ENCODE measurements around the gene SMYD4.
"Not testable (repeated sequence)": the region's sequence is repeated elsewhere in the genome, so short reads cannot be mapped to it uniquely, and the experiment has no call there.

Gene SMYD4

GRCh38 chr17:1779571-1780131 lies 50.1 kb downstream of the SMYD4 start:
- peak; percentile 90 for DNase-seq

DNA sequence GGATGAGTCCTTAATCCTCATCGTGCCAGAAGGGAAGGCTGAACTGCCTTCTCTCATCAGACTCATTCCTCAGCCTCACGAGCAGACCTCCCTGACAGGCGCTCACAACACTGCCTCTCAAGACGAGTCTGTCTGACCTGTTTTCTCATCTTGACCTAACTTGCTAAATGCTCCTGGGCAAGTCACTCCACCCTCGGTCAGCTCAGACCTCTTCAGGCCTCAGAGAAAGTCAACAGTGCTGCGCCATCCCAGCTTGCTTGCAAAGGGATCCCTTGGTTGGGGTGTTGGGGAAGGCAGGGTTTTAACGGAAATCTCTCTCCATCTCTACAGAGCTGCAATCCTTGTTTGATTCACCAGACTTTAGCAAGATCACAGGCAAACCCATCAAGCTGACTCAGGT lies 52.8 kb downstream of the SMYD4 start:
- DNase-seq, result no peak

DNA sequence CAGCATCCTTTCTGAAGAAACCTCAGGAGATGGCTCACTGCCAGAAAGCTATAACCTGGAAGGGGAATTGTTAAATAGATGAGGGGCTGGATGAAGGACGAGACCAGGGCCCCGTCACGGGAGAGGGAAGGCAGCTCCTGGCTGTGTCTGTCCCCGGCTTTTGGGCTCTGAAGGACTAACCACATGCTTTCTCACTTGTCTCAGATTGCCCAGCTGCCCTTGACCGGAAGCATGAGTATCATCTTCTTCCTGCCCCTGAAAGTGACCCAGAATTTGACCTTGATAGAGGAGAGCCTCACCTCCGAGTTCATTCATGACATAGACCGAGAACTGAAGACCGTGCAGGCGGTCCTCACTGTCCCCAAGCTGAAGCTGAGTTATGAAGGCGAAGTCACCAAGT lies 53.4 kb downstream of the SMYD4 start:
- no peak for DNase-seq

GRCh38 chr17:1774390-1775176 lies 55.1 kb downstream of the SMYD4 start:
- no peak for DNase-seq

- DNase-seq, result no peak
Measured at GRCh38 chr17:1773696-1774181, 56.0 kb downstream of the SMYD4 start.

DNA sequence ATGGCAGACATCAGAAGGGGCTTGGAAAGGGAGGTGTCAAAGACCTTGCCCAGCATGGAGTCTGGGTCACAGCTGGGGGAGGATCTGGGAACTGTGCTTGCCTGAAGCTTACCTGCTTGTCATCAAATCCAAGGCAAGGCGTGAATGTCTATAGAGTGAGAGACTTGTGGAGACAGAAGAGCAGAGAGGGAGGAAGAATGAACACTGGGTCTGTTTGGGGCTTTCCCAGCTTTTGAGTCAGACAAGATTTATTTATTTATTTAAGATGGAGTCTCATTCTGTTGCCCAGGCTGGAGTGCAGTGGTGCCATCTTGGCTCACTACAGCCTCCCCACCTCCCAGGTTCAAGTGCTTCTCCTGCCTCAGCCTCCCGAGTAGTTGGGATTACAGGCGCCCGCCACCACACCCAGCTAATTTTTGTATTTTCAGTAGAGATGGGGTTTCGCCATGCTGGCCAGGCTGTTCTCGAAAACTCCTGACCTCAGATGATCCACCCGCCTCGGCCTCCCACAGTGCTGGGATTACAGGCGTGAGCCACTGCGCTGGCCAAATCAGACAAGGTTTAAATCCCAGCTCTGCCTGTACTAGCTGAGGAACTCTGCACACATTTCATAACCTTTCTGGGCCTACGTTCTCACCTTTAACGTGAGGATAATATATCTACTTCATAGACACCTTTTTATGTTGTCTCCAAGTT lies 56.6 kb downstream of the SMYD4 start:
- DNase-seq, result peak; percentile 5

GRCh38 chr17:1769822-1770477 lies 59.8 kb downstream of the SMYD4 start:
- DNase-seq, result no peak

- no peak for DNase-seq
Measured at GRCh38 chr17:1767358-1767757, 62.3 kb downstream of the SMYD4 start.

DNA sequence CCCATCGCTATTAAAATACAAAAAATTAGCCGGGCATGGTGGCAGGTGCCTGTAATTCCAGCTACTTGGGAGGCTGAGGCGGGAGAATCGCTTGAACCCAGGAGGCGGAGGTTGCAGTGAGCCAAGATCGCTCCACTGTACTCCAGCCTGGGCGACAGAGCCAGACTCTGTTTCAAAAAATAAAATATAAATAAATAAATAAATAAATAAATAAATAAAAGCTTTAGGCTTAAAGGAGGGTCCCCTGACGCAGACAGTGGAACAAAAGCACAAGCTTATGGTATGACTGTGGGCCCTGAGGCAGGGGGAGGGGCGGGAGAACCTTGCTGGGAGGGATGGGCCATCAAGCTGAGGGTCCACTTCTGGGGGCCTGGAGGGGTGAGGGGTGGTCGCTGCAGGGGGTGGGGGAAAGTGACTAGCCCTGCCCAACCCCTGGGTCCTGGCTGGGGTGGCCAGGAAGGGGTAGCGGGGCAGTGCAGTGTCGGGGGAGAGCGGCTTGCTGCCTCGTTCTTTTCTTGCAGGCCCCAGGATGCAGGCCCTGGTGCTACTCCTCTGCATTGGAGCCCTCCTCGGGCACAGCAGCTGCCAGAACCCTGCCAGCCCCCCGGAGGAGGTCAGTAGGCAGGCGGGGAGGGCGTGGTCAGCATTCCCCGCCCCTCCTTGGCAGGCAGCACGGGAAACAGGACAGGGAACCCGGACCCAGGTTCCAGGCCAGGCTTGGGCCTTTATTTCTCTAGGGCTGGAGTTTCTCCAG lies 63.1 kb downstream of the SMYD4 start:
- DNase-seq, result no peak

DNA sequence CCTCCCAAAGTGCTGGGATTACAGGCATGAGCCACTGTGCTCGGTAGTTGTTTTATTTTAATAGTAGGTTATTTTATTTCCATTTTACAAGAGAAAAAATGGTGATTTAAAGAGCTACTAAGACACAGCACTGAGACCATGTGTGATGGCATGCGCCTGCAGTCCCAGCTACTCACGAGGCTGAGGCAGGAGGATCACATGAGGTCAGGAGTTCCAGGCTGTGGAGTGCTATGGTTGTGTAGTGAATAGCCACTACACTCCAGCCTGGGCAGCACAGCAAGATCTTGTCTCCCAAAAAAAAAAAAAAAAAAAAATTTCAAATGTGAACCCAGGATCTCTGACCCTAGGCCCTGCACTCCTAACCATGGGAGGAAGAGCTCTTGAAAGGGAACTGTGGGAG lies 64.1 kb downstream of the SMYD4 start:
- no peak for DNase-seq

DNA sequence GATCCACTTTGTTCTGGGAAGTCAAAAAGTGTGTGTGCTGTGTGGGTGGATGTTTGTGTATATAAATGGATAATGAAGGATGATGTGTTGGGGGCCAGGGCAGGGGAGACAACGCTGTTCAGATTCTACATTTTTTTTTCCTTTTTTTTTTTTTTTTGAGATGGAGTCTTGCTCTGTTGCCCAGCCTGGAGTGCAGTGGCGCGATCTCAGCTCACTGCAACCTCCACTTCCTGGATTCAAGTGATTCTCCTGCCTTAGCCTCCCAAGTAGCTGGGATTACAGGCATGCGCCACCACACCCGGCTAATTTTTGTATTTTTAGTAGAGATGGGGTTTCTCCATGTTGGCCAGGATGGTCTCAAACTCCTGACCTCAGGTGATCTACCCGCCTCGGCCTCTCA lies 65.0 kb downstream of the SMYD4 start:
- DNase-seq, result not testable (repeated sequence)

DNA sequence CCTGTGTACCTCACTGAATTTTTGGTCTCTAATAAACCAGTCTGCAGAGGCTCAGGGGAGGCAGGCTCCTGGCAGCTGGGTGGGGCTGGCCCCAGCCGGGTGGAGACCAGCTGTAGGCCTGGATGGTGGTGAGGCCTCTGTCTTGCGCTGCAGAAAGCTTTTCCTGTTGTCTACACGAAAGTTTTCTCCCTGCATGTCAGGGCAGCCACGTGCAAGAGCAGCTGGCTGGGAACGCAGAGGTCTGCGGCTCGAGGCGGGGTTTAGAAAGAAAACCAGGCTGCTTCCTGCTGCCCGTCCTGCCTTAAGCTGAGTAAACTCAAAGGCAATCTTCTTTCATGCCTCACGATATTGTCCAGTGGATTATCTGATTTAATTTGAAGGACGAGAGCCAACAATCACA lies 65.4 kb downstream of the SMYD4 start:
- no peak for DNase-seq

GRCh38 chr17:1762901-1763898 lies 66.5 kb downstream of the SMYD4 start:
- DNase-seq, result no peak

GRCh38 chr17:1762233-1762900 lies 67.3 kb downstream of the SMYD4 start:
- no peak for DNase-seq

GRCh38 chr17:1759529-1759928 lies 70.2 kb downstream of the SMYD4 start:
- DNase-seq, result no peak

- no peak for DNase-seq
Measured at GRCh38 chr17:1758807-1759206, 70.9 kb downstream of the SMYD4 start.

DNA sequence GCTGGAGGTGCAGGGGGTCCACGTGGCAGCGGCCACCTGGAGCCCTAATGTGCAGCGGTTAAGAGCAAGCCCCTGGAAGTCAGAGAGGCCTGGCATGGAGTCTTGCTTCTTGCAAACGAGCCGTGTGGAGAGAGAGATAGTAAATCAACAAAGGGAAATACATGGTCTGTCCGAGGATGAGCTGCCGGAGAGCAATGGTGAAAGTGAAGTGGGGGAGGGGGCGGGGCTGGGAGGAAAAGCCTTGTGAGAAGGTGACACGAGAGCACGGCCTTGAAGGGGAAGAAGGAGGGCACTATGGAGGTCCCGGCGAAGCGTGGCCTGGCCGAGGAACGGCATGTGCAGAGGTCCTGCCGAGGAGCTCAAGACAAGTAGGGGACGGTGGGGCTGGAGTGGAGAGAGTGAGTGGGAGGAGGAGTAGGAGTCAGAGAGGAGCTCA lies 73.9 kb downstream of the SMYD4 start:
- no peak for DNase-seq

- no peak for DNase-seq
Measured at GRCh38 chr17:1755252-1755826, 74.4 kb downstream of the SMYD4 start.

DNA sequence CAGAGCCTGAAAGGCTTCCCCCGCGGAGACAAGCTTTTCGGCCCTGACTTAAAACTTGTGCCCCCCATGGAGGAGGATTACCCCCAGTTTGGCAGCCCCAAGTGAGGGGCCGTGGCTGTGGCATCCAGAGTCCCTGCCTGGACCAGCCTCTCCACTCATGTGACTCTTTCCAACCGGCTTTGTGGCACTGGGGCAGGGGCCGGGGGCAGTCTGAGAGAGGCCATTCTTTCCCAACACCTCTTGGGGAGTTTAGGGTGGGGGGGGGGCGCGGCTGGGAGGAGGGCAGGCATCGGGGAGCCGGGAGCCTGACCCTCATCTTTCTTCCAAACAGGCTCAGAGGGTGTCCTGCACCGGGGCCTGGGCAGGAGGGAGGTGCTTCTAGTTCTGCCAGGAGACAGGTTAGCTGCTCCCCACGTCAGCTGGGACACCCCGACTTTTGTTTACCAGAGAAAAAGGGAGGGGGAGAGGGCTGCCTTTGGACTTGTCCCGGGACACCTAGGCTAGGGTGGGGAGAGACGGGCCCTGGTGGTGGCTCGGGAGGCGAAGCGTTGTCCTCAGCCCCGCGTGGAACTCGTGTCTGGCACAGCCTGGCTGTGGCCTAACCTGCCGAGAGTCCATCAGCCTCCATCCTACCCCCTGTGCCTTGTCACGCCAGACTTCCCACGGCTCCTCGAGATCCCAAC lies 75.1 kb downstream of the SMYD4 start:
- no peak for DNase-seq
